ENCODE data around the gene TRABD2B. TPM values are rescaled to one million over a fixed set of nuclear protein-coding genes. Genes with fewer than 3 reads are reported as not detected.

The TRABD2B gene
- total RNA-seq, 1 experiment from 2014 or later, result 0.05 TPM

GRCh38 chr1:47725992-47726855 is 271.0 kb downstream of the TRABD2B start:
- no TSS peak for BruUV-seq (replicated peaks)
- no peaks in the 10 kb centered on the region for H3K4me1 ChIP-seq (ENCODE audit: control insufficient read depth in 1 of 2, insufficient read depth in 2 of 2, low read length in 2 of 2)
- no peaks in the 10 kb centered on the region for H3K79me2 ChIP-seq (ENCODE audit: insufficient read depth, low read length)
- intact Hi-C loops (cut with micrococcal nuclease), result loop anchor here (1.0 to 5.0 kb wide), 5 partner anchors 199 to 549 kb away; partner anchors contain the start of gene PDZK1IP1
- H3K27ac ChIP-seq (ENCODE audit: low read depth, low read length), result no peak overlapping the region
- POLR2A ChIA-PET, result interaction anchor here (1.0 to 1.2 kb wide), 2 partner anchors 289 to 338 kb away, joined by 3 to 5 read pairs; partner anchors contain the start of gene FOXD2
- DNase-seq (ENCODE audit: low read depth, low spot score), result peak; percentile 49
- no peaks in the 10 kb centered on the region for H3K27me3 ChIP-seq (ENCODE audit: insufficient read depth, low read length)
- H3K36me3 ChIP-seq (ENCODE audit: control insufficient read depth in 1 of 2, insufficient read depth in 2 of 2, low read length in 2 of 2), result no peaks in the 10 kb centered on the region
- H3K9ac ChIP-seq (ENCODE audit: low read length), result no peak overlapping the region
- TF ChIP-seq CTCF (IDR thresholded peaks at IDR 0.05 in 2 of 3, conservative IDR thresholded peaks at IDR 0.05 in 1 of 3; ENCODE audit: borderline replicate concordance in 1 of 3, insufficient read depth in 1 of 3, low read depth in 2 of 3, low read length in 2 of 3) (peak; percentile 81 to 95 (median 92)), ATF3 (IDR thresholded peaks at IDR 0.05) (no peak), POLR2A (IDR thresholded peaks at IDR 0.05; ENCODE audit: borderline replicate concordance, extremely low read depth, insufficient read depth, insufficient read length) (no peak), RAD21 (IDR thresholded peaks at IDR 0.05; ENCODE audit: low read depth) (peak; percentile 91)
- RAD21 ChIA-PET (ENCODE audit: low non-redundant PET in 1 of 2, low total read pairs in 2 of 2, uncharacterized antibody in 2 of 2, unreplicated experiment in 2 of 2), result interaction anchor here (0.6 to 1.5 kb wide), 10 partner anchors 197 to 337 kb away, joined by 3 to 11 read pairs (median 4); partner anchors contain the start of gene FOXD2 (in 2 of the 2)
- H3K4me3 ChIP-seq (replicated peaks in 1 of 2; ENCODE audit: low read depth in 1 of 2, low read length in 2 of 2), result no peak overlapping the region
- no peak overlapping the region for H2AFZ ChIP-seq (ENCODE audit: low read depth, low read length, poor library complexity, severe bottlenecking)
- H3K4me2 ChIP-seq (ENCODE audit: low read length), result no peak overlapping the region
- CTCF ChIA-PET, result interaction anchor here (0.6 to 3.6 kb wide), 29 partner anchors 9 to 547 kb away, joined by 3 to 87 read pairs (median 5); partner anchors contain the start of genes FOXD2 and PDZK1IP1
- peak; percentile 98 for ATAC-seq
- no peaks in the 10 kb centered on the region for H3K9me3 ChIP-seq (ENCODE audit: control insufficient read depth in 1 of 2, insufficient read depth in 1 of 2, low read depth in 1 of 2, low read length in 2 of 2)
- H3K9me2 ChIP-seq (ENCODE audit: insufficient read depth), result no peaks in the 10 kb centered on the region
- no peaks in the 10 kb centered on the region for H4K20me1 ChIP-seq (ENCODE audit: insufficient read depth)

Measured in HCT116 (cell line).